Articular chondrocyte of knee joint (primary cell): ENCODE data around the gene GRM8. TPM values are rescaled to one million over a fixed set of nuclear protein-coding genes. Genes with fewer than 3 reads are reported as not detected.

ENCODE experiments used
- small RNA-seq: library from RNA; depleted of rRNA; stranded (forward); fragments of <200 nt; gene quantifications from one replicate; pipeline ENCODE3, GENCODE V24; 2012
- total RNA-seq: library from RNA; depleted of rRNA; stranded (reverse); fragments of >200 nt; gene quantifications from 2 replicates; pipeline ENCODE4 v1.2.3, GENCODE V29; 2012

The GRM8 gene
- total RNA-seq, result not detected in 2 replicates

GRCh38 chr7:127252778-127253280 lies at the start of gene GRM8:
Gene GRM8 (minus strand): TSS chr7:127252941.

Small RNA genes within 50 kb of the gene (small RNA-seq; reads per million reads assigned to genes)
- 1.7 reads per million, percentile 67 among the genes with 10 or more reads in this experiment for gene MIR592

Other genes with a start within 250 kb of the GRM8 start
- 26.0 and 30.1 TPM in 2 replicates for gene ZNF800, start 139.8 kb upstream of the GRM8 start, total RNA-seq